ENCODE measurements around the gene FAM110A. TPM values are rescaled to one million over a fixed set of nuclear protein-coding genes. Genes with fewer than 3 reads are reported as not detected.

Gene FAM110A
- total and polyA plus RNA-seq, 2 of the 8 experiments (the other 6 are each of a cell fraction or from before 2014, with no cell fraction given), result 10.1 to 10.9 TPM

DNA sequence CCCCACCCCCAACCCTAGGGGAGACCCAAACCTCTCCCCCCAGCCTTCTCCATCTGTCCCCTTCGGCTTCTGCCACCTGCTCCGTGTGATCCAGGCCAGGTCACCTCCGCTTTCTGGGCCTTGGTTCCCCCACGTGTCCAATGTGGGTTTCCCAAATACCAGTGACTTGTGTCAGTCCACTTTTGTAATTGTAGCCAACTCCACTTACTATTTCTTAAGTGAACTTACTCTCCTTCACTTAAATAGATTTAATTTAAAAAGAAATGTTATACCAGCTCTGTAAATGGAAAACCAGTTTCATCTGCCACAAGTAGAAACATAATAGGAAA lies 10.0 kb upstream of the FAM110A start:
- ChIA-PET CTCF (ENCODE audit: partially characterized antibody) (interaction anchor here (3.3 kb wide), 1 partner anchor 9 kb away, joined by 11 read pairs; the partner anchor contains the start of gene FAM110A), POLR2A (ENCODE audit: partially characterized antibody) (no interaction called here)
- no peak overlapping the region for H2BK12ac ChIP-seq (ENCODE audit: low read depth, low read length)
- FAIRE-seq, result no peak
- no peaks in the 10 kb centered on the region for H3K23me2 ChIP-seq (ENCODE audit: low read depth, low read length)
- no peak overlapping the region for H4K5ac ChIP-seq (ENCODE audit: insufficient read length, low read depth, low read length)
- DNase-seq (ENCODE audit: low read depth in 1 of 2, low spot score in 2 of 2), result no peak
- no peaks in the 10 kb centered on the region for H3K9me3 ChIP-seq (ENCODE audit: insufficient read depth in 2 of 2, low read depth in 1 of 2, low read length in 1 of 2)
- no peaks in the 10 kb centered on the region for H3K79me2 ChIP-seq (ENCODE audit: control insufficient read depth in 1 of 2, insufficient read depth in 2 of 2, low read length in 2 of 2)
- no peak overlapping the region for H3K27ac ChIP-seq (ENCODE audit: low read depth, low read length)
- no peak overlapping the region for H2BK20ac ChIP-seq (ENCODE audit: low read length)
- no peak overlapping the region for H3K4me3 ChIP-seq (ENCODE audit: extremely low read depth in 1 of 4, insufficient read depth in 2 of 4, low read depth in 3 of 4, low read length in 4 of 4)
- no peak overlapping the region for H3K4me2 ChIP-seq (ENCODE audit: insufficient read depth in 1 of 2, low read depth in 2 of 2, low read length in 2 of 2)
- H4K20me1 ChIP-seq (replicated peaks in 1 of 2; ENCODE audit: control insufficient read depth in 1 of 2, insufficient read depth in 2 of 2, low read length in 2 of 2), result no peaks in the 10 kb centered on the region
- H3K14ac ChIP-seq (ENCODE audit: insufficient read length), result no peak overlapping the region
- H2AK5ac ChIP-seq (ENCODE audit: low read depth, low read length), result no peak overlapping the region
- H2AFZ ChIP-seq (ENCODE audit: low read length), result no peak overlapping the region
- no peak overlapping the region for H4K91ac ChIP-seq (replicated peaks; ENCODE audit: insufficient read length, low read length)
- no peaks in the 10 kb centered on the region for H3K27me3 ChIP-seq (replicated peaks in 1 of 4; ENCODE audit: control insufficient read depth in 3 of 4, extremely low read depth in 1 of 4, insufficient read depth in 3 of 4, low read length in 3 of 4)
- H3K56ac ChIP-seq (replicated peaks; ENCODE audit: insufficient read length, low read depth, low read length), result no peak overlapping the region
- H3K23ac ChIP-seq (ENCODE audit: insufficient read length), result no peak overlapping the region
- no peak overlapping the region for H2BK120ac ChIP-seq (replicated peaks; ENCODE audit: low read depth, low read length)
- H3K9ac ChIP-seq (replicated peaks in 1 of 4; ENCODE audit: extremely low read depth in 1 of 4, low read depth in 3 of 4, low read length in 3 of 4), result no peak overlapping the region
- no peak overlapping the region for H2BK5ac ChIP-seq (ENCODE audit: low read depth, low read length)
- no peak overlapping the region for H2BK15ac ChIP-seq (ENCODE audit: low read length)
- no peak overlapping the region for H3K18ac ChIP-seq (ENCODE audit: extremely low read depth, low read length)
- no peak overlapping the region for H3K4ac ChIP-seq (replicated peaks; ENCODE audit: insufficient read length, low read depth, low read length)
- H3K79me1 ChIP-seq (ENCODE audit: low read depth, low read length), result no peaks in the 10 kb centered on the region
- WGBS, 2 experiments (ENCODE audit: extremely low coverage in 1 of 2, insufficient coverage in 1 of 2, insufficient read length in 1 of 2, insufficient replicate concordance in 2 of 2, low coverage in 1 of 2, low lambda C conversion rate in 2 of 2, missing lambda C conversion rate in 1 of 2), result 94% methylated on average over 4 of the region's 4 CpGs; no CpG with 5 or more reads in 1 of the 2 experiments
- no peak overlapping the region for H4K8ac ChIP-seq (ENCODE audit: extremely low read depth, insufficient read depth, low read length)
- TF ChIP-seq BACH1 (IDR thresholded peaks at IDR 0.05; ENCODE audit: low read length) (no peak), TEAD4 (IDR thresholded peaks at IDR 0.05; ENCODE audit: low read depth, low read length) (no peak), CTBP2 (IDR thresholded peaks at IDR 0.05; ENCODE audit: borderline replicate concordance, insufficient read depth, insufficient read length, low read length) (no peak), CHD2 (IDR thresholded peaks at IDR 0.05; ENCODE audit: low read length) (no peak), BCL11A (IDR thresholded peaks at IDR 0.05; ENCODE audit: low read depth in 2 of 2, low read length in 2 of 2) (no peak), SUZ12 (IDR thresholded peaks at IDR 0.05; ENCODE audit: low read length) (no peak), RXRA (IDR thresholded peaks at IDR 0.05; ENCODE audit: insufficient read depth, low read depth, low read length) (no peak), CBX5 (IDR thresholded peaks at IDR 0.05; ENCODE audit: low read depth, low read length) (no peak), GTF2F1 (IDR thresholded peaks at IDR 0.05; ENCODE audit: borderline replicate concordance, low read depth, low read length) (no peak), POU5F1 (IDR thresholded peaks at IDR 0.05; ENCODE audit: low read depth, low read length) (no peak)
- TF ChIP-seq, protein P1, sequence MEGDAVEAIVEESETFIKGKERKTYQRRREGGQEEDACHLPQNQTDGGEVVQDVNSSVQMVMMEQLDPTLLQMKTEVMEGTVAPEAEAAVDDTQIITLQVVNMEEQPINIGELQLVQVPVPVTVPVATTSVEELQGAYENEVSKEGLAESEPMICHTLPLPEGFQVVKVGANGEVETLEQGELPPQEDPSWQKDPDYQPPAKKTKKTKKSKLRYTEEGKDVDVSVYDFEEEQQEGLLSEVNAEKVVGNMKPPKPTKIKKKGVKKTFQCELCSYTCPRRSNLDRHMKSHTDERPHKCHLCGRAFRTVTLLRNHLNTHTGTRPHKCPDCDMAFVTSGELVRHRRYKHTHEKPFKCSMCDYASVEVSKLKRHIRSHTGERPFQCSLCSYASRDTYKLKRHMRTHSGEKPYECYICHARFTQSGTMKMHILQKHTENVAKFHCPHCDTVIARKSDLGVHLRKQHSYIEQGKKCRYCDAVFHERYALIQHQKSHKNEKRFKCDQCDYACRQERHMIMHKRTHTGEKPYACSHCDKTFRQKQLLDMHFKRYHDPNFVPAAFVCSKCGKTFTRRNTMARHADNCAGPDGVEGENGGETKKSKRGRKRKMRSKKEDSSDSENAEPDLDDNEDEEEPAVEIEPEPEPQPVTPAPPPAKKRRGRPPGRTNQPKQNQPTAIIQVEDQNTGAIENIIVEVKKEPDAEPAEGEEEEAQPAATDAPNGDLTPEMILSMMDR (IDR thresholded peaks at IDR 0.05; ENCODE audit: control extremely low read depth in 1 of 3, insufficient read depth in 1 of 3, low read depth in 1 of 3, low read length in 3 of 3), result no peak
- H3K4me1 ChIP-seq (replicated peaks in 1 of 4; ENCODE audit: control insufficient read depth in 3 of 4, insufficient read depth in 4 of 4, low read length in 3 of 4), result peaks cover 0 to 6% (median 0%) of the 10 kb centered on the region in 4 experiments; a peak in 1 of 7 replicates
- no peaks in the 10 kb centered on the region for H3K36me3 ChIP-seq (ENCODE audit: control insufficient read depth in 2 of 4, insufficient read depth in 4 of 4, low read length in 3 of 4)
